Renal cortical epithelial cell (primary cell): ENCODE measurements around the gene ZMIZ1. TPM values are rescaled to one million over a fixed set of nuclear protein-coding genes. Genes with fewer than 3 reads are reported as not detected.

Experiments
- DNase-seq: peaks from one replicate; pipeline ENCODE4 v3.0.0-alpha.2; 2011; ENCODE audit warnings: low read depth
- total RNA-seq: library from RNA; depleted of rRNA; stranded (reverse); fragments of >200 nt; gene quantifications from 2 replicates; pipeline ENCODE4 v1.2.3, GENCODE V29; 2014

Gene ZMIZ1
- total RNA-seq, 1 donor from 2014 or later, result 45.0 TPM

- no peak for DNase-seq
Measured at GRCh38 chr10:79119306-79119705, 50.5 kb downstream of the ZMIZ1 start.

DNA sequence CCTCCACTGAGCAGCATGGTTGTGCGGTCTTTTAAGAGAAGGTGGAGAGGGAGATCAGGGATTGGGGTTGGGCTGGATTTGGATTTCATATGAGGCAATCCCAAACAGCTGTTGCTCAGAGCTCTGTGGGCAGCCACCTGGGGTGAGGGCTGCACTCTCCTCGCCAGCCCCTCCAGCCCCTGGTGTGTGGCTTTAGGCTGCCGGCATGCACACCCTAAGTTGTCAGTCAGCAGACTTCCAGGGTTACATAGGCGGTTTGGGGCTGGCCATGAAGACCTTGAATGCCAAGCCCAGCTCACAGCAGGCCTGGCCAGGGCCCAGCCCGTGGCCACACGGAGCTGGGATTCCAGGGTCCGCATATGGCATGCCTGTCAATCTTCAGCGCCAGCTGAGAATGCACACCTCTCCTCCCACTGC lies 54.8 kb downstream of the ZMIZ1 start:
- no peak for DNase-seq

- no peak for DNase-seq
Measured at GRCh38 chr10:79124066-79124465, 55.3 kb downstream of the ZMIZ1 start.

GRCh38 chr10:79125092-79125491 lies 56.3 kb downstream of the ZMIZ1 start:
- no peak for DNase-seq

GRCh38 chr10:79126351-79127080 lies 57.8 kb downstream of the ZMIZ1 start:
- no peak for DNase-seq

GRCh38 chr10:79127151-79127961 lies 58.6 kb downstream of the ZMIZ1 start:
- DNase-seq, result peak; percentile 84

GRCh38 chr10:79128241-79128922 lies 59.6 kb downstream of the ZMIZ1 start:
- DNase-seq, result no peak

GRCh38 chr10:79128923-79129305 lies 60.1 kb downstream of the ZMIZ1 start:
- no peak for DNase-seq

- no peak for DNase-seq
Measured at GRCh38 chr10:79129361-79129997, 60.7 kb downstream of the ZMIZ1 start.

DNA sequence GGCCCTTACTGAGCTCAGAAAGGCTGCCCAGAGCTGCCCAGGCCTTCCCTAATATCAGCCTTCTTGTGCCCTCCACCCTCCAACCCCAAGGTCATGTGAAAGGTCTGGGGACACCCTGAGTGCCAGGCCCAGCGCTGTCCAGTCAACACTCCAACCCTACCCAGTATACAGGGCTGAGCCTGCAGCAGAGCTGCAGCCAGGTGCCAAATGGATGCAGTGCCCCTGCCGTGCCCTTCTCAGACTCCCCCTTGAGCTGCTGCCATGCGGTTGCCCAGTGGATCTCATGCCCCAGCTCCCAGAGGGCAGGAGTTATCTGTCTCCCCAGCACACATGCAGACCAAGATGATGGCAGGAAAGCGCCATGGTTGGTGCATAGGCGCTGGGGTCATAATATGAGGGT lies 61.5 kb downstream of the ZMIZ1 start:
- no peak for DNase-seq

GRCh38 chr10:79130846-79131245 lies 62.1 kb downstream of the ZMIZ1 start:
- DNase-seq, result no peak

- DNase-seq, result no peak
Measured at GRCh38 chr10:79131836-79132631, 63.3 kb downstream of the ZMIZ1 start.

GRCh38 chr10:79132681-79133381 lies 64.1 kb downstream of the ZMIZ1 start:
- DNase-seq, result no peak

DNA sequence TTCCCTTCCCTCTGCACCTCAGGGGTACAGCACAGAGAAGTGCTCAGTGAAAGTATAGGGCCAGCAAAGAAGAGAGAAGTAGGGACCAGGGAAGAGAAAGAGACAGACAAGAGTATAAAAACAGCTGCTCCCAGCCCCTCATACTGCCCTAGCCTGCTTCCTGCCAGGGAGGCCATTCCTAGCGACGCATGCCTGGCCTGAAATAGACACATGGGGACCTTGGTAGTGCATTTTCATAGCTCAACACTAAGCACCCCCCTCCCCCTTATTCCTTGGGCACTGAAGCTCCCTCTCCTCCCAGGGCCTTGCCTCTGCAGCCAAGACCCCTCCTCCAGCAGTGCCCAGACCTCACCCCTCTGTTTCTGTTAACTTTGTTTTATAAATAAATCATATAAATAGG lies 64.7 kb downstream of the ZMIZ1 start:
- DNase-seq, result no peak

DNA sequence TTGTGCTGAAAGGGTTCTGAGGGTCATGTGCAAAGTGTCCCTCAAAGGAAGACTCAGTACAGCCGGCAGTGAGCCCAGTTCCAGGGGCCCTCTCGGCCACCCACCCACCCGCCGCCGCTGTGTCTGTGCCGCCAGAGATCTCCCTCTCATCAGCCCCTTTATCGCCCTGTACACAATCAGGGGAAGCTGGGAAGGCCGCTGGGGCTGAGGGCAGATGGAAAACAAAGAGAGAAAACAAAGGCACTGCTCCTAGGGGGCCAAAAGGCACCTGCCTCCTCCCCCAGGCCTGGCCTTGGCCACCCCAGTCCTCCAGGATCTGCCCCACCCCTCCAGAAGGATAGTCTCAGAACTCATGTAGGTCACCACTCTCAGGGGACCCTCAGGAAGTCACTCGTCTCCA lies 67.0 kb downstream of the ZMIZ1 start:
- DNase-seq, result no peak

DNA sequence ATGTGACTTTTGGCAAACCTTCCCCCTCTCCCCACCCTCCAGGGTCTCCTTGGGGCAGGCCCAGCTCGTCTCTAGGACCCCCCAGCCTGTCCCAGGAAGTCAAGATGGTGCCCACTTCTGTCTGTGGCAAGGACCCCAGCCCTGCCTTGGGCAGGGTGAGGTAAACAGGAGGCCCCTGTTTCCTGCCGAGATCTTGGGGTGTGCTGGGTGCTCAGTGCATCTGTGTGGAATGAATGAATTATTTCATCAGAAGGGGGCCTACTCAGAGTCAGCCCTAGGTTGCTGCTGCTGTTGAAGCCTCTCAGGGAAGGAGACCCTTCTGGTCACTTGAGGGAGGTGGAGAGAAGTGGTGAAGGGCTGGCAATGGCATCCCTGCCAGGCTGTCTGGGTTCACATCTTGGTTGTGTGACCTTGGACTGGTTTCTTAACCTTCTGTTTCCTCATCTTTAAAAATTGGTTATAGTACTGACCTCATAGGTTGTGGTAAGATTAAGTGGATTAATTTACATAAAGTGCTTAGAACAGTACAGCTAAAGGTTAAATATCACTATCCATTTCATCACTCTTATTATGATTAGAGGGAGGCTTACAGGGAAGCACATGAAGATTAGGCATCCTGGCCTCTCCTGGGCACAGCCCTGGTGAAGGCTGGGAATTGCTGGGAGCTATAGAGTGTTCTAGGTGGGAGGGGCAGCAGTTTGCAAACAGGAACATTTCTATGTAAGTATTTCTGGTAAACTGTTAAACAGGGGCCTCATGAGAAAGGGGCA lies 67.7 kb downstream of the ZMIZ1 start:
- DNase-seq, result no peak

- DNase-seq, result no peak
Measured at GRCh38 chr10:79137300-79137756, 68.6 kb downstream of the ZMIZ1 start.

GRCh38 chr10:79137826-79138225 lies 69.1 kb downstream of the ZMIZ1 start:
- no peak for DNase-seq

GRCh38 chr10:79138449-79139123 lies 69.8 kb downstream of the ZMIZ1 start:
- no peak for DNase-seq
